Endometrium (tissue), 2 donors: Measurements from ENCODE around the gene MARCKSL1.
"Not testable (repeated sequence)": the region's sequence is repeated elsewhere in the genome, so short reads cannot be mapped to it uniquely, and the experiment has no call there.

Source experiments
- FAIRE-seq: peaks from 2 replicates; lab custom pipeline; 2012; peaks lifted over from hg19 to GRCh38; lab: Jason Lieb, UNC
- donor health status: control.
- donor health status: control.

MARCKSL1 gene, protein sequence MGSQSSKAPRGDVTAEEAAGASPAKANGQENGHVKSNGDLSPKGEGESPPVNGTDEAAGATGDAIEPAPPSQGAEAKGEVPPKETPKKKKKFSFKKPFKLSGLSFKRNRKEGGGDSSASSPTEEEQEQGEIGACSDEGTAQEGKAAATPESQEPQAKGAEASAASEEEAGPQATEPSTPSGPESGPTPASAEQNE

DNA sequence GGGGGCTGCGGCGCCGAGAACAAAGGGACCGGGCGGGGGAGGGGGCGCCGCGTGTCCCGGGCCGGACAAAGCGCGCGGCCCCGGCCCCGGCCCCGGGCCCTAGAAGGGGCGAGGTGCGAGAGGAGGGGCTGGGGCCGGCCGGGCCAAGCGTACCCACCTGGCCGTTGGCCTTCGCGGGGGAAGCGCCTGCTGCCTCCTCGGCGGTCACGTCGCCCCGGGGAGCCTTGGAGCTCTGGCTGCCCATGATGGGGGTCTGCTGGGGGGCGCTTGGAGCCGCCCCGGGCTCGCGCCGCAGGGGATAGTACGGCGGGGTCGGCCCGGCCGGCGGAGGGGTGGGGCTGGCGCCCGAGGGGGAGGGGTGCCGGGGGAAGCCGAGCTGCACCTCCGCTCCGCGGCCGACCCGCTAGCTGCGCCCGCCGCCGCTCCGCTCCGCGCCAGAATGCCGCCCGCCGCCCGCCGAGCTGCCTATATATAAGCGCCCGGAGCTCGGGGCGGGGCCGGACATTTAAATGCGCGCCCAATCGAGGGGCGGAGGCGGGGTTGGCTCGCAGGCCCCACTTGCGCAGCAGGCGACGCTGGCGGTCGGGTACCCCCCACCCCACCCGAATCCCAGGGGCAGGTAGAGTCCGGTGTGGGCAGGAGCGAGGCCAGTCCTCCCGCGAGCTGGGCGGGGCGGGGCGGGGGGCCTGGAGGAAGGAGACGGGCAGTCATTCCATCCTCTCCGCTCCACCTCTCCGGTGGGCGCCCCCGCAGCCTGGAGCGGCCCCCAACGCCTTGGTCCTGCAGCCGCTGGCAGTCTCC is at the start of gene MARCKSL1:
Gene MARCKSL1 (minus strand): TSS at position 444 of the 801 bp plus-strand sequence. CDS start 200 bp downstream, at position 244.
- FAIRE-seq, result no peak

DNA sequence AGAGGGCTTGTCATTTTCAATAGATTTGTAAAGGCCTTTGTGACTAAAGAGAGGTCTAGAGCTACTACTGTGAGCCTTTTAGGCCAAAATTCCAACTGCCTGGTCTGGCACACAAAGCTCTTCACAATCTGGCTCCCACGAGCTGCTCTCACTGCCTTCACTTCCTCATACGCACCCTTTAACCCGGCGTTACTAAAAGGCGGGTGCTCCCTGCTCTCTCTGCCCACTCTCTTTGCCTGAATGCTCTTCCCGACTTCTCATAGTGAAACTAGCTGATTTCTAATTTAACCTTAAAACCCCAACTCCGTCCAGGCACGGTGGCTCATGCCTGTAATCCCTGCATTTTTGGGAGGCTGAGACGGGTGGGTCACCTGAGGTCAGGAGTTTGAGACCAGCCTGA is 44.0 kb upstream of the MARCKSL1 start:
- no peak for FAIRE-seq

DNA sequence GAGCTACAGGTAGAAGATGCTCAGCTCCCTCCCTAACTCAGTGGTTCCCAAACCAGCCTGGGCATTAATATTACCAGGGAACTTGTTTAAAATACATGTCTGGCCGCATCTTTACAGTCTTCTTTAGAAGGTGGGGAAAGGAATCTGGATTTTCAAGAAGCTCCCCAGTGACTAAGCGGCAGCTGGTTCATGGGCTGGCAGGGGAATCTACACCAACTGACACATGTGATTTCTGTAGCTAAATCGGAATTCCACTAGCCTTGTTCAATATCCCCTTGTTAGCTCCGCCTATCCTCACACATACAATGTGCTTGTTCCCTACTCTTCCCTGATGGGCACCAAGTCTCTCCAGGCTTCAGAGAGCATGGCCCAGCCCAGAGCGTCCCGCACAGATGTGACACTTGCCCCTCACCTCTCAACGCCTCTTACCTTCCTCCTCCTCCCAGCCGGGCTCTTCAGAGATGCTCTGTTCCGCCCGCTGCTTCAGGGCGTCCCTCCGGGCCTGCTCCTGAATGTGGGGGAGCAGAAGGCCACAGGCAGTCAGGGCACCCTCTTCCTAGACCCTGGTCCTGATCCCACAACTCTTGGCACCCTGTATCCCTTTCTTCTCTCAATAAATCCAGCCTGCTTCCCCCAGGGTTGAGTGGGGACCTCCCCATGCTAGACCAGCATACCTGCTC is 41.6 kb upstream of the MARCKSL1 start:
- FAIRE-seq, result no peak

DNA sequence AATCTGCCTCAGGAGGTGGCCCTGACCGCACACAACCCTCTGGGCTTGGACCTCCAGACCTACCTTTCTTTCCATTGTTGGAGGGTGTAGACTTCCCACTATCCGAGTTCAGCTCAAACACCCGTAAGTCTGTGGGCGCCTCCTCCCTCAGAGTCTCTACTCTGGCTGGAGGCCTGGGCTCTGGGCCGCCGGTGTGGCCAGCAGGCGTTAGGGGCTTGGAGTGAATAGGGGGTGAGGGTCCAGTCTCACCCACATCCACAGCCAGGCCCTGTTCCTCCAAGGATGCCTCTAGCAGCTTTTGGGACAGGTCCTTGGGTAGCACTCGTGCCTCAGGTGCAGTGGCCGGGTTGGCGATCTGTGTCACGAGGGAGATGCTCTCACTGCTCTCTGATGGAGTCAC is 40.2 kb upstream of the MARCKSL1 start:
- no peak for FAIRE-seq

DNA sequence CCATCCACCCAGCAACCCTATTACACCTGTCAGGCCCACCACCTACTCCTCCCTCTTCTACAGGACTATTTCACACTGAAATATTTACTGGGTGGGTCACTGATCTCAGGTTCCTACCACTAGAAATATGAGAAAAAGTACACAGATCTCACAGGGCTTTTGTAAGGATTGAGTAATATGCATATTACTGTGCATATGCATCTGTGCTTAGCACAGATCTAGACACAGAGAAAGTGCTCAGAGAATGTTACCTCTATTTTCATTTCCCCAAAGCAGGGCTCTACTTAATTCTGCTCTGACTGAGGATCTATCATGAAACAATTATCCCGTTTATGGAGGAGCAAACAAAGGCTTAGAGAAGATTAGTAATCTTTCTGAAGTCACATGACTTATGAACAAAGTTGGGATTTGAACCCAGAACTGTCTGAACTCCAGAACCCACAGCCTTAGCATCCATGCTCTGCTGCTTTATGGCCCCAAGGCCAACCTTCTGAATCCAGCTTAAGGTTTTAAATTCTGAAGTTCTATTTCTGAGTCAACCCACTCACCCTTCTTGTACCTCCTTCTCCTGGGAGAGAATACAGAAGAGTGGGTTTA is 38.1 kb upstream of the MARCKSL1 start:
- no peak for FAIRE-seq

DNA sequence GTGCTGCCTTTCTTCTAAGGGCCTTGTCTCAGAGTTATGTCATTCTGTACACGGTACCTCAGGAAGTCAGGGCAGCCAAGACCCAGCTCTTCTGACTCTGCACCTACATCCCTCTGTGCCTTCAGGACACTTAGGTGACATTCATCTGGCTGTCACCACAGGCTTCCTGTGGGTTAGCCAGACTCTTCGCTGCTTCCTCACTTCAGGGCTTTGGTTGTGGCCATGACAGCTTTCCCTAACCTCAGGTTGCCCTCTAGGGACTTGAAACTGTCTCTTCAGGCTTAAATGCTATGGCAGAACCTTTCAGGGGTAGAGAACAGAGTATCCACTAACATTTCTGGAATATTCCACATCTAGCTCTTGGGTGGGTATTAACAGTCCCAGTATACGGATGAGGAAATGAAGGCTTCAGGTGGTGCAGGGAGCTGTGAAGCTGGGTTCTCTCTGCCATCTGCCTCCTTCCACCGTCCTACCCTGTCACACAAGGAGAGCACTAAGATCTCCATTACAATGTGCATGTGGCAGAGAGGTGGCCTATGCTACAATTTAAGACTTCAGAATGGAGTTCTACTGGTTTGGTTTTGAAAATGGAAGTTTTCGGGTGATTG is 36.2 kb upstream of the MARCKSL1 start:
- no peak for FAIRE-seq

DNA sequence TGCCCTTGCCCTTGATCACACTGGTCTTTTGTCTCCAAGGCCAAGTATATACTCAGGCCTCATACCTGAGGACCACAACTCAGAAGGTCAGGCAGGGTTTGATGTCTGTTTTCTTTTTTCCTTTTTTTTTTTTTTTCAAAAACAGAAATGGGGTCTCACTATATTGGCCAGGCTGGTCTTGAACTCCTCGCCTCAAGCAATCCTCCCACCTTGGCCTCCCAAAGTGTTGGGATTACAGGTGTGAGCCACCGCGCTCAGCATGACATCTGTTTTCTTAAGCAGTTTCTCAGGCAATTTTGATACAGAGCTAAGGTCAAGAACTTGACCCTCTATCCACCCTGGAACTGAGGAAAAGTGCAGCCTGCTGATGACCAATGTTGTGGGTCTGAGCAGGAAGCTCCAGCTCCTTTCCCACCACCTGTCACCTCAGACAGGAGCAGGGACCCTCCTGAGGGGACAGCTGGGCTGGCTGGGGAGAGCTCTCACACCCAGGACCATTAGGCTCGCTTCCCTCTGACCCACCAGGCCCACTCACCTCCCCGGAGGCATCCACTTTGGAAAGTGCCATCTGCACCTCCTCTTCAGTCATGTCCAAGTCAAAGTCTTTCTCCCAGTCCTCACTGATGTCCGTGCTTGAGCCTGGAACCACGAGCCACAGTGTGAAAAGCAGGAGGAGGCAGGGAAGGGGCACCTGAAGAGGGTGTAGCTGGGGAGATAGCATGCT is 32.0 kb upstream of the MARCKSL1 start:
- no peak for FAIRE-seq

DNA sequence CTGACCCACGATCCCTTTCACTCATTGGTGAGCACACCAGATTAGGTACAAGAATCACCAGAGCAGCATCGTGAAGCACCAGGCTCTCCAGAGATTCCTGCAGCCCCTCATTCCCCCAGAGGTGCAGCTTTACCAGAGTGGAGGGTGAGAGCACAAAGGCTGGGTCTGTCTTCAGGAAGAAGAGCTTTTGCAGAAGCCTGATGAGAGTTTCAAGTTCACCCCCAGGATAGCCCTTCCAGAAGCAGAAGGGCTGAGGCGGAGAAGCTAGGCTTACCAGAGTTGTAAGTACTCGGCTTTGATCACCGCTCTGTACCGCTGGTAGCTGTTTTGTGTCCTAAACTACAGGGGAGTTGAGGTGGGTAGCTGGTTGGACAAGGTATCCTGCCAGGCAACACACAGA is 29.4 kb upstream of the MARCKSL1 start:
- FAIRE-seq, result no peak

DNA sequence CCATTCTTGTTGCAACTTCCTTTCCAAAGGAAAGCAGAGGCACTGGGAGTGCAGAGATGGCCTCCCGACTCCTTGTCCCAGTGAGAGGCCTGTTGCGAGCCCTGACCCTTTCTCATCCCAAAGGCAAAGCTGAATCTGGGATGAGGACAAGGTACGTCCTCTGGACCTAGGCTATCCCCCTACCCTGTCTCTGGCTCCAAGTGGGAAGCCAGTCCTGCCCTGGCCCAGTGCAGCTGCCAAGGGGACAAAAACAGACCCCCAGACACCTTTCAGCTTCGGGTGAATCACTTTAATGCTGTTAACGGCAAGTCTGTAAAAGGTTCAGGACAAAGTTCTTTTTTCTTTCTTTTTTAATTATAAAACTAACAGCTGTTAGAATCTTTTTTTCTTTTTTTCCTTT is 28.8 kb upstream of the MARCKSL1 start:
- no peak for FAIRE-seq

DNA sequence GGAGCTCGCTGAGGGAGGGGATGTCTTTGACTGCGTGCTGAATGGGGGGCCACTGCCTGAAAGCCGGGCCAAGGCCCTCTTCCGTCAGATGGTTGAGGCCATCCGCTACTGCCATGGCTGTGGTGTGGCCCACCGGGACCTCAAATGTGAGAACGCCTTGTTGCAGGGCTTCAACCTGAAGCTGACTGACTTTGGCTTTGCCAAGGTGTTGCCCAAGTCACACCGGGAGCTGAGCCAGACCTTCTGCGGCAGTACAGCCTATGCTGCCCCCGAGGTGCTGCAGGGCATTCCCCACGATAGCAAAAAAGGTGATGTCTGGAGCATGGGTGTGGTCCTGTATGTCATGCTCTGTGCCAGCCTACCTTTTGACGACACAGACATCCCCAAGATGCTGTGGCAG is 27.7 kb upstream of the MARCKSL1 start:
- no peak for FAIRE-seq

DNA sequence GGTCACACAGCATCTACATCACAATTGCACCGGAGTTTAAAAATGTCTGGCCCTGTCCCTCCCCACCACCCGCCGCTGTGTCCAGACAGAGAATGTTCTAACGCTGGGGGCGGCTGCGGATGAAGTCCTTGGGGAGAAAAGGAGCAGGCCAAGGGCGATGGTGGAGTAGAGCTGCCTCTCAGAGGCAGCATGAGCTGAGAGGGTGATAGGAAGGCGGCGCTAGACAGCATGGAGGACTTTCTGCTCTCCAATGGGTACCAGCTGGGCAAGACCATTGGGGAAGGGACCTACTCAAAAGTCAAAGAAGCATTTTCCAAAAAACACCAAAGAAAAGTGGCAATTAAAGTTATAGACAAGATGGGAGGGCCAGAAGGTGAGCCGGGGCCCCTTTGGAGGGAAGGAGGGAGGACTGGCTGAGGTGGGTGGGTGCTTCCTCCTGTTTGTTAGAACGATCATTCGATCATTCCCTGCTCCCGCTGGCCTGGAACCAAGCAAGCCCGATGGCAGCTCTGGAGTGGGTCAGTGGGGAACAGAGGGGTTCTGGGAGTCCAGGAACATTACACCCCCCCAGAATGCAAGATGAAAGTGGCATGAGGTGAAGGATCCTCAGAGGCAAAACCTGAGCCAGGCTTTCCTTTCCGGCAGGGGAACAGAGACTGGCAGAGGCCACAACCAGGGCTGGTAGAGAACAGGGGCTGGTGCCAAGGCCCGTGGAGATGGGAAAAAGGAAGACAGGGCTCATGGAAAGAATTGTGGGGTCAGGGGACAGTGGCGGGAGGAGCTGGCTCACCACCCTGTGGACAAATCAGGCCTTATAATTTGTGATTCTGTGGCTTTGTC is 26.7 kb upstream of the MARCKSL1 start, which contains the start of the genes FAM229A and TSSK3:
Gene FAM229A (minus strand): TSS at position 12 of the 840 bp plus-strand sequence. CDS start 394 bp downstream, outside the sequence.
Gene TSSK3 (plus strand): TSS at position 66 of the 840 bp plus-strand sequence. CDS start 163 bp downstream, at position 229.
- FAIRE-seq, result no peak

DNA sequence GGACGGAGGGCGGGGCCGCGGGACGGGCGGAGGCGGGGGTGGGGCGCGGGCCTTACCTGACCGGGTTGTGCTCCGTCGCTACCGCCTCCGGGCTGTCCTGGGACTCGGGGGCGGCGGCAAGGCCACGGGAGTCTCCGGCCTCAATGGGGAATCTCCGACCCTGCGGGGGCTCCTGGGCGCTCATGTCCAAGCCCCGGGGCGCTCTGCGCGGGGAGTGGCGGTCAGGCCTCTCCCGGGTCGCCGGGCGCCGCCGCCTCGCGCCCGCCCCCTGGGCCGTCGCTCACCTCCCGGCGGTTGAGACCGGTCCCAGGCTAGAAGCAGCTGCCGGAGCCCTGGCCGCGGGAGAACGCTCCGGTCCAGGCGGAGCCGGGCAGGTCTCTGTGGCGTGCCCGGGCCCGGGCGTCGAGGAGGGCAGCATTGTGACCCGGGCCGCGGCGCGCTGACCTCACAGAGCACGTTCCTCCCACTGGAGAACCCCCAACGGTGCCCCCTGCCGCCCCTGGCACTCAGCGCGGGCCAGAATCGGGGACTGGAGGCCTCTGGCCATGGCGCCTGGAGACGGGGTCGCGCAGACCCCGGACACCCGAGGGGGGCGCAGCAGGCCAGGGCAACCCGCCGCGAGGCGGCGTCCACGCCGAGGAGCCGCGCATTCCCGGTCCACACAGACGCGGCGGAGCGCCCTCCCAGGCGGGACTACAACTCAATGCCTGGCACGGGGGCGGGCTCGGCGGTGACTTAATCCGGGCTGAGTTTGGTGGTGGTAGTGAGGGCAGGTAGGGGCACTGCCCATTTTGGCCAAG is 25.8 kb upstream of the MARCKSL1 start:
- FAIRE-seq, result no peak

DNA sequence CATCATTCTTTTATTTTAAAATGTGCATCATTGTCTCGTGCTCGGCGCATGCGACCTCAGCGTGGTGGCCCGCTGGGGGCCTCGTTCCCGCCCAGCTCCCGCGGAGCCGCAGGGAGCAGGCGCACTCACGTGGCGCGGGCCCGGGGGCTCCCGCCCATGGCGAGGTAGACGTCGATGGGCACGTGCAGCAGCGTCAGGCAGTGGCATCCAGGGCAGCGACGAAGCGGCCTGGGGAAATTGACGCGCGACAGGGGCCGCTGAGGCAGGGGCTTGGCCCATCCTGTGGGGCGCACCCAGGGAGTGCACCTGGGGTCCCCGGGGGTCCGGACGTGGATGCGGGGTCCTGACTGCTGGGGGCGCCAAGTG is 25.3 kb upstream of the MARCKSL1 start:
- FAIRE-seq, result no peak

DNA sequence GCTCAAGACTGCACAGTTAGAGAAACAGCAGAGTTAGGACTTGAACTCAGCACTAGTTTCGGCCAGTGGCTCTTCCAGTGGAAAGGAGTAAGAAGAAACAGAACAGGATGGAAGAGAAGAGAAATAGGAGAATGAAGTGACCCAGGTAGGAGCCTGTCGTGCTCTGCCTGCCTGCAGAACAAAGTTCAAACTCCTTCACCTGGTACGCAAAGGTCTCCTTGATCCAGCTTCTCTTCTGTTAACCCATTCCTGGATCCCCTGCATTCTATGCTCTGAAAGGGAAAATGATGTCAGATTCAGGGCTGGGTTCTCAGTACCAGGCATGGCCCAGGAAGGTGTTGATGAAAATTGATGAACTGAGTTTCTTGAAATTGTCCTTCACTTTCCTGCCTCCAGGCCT is 22.4 kb upstream of the MARCKSL1 start:
- FAIRE-seq, result no peak

DNA sequence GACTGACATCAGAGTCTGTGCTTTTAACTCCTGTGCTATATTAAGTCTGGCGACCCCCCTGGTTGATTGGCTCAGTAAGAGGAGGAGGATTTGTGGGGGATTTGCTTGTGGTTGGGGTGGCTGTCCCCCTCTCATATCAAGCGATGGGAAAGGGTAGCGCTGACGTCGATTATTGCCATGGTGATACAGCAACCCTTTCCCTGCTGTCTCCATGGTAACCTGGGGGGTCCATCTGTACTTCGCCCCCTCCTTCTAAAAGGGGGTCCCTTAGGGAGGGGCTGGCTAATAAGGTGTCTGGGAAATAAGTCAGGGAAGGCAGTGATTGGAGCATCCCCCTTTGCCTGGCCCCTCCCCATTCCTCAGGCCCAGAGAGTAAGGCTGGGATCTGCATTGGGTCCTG is 21.6 kb upstream of the MARCKSL1 start:
- FAIRE-seq, result no peak

DNA sequence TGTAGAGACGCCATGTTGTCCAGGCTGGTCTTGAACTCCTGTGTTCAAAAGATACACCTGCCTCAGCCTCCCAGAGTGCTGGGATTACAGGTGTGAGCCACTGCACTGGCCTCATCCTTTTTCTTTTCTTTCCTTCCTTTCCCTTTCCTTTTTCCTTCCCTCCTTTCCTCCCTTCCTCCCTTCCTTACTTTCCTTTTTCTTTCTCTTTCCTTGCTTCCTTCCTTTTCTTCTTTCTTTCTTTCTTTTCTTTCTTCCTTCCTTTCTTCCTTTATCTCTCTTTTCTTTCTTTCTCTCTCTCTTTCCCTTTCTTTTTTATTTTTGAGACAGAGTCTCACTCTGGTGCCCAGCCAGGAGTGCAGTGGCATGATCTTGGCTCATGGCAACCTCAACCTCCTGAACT is 20.4 kb upstream of the MARCKSL1 start:
- FAIRE-seq, result no peak

DNA sequence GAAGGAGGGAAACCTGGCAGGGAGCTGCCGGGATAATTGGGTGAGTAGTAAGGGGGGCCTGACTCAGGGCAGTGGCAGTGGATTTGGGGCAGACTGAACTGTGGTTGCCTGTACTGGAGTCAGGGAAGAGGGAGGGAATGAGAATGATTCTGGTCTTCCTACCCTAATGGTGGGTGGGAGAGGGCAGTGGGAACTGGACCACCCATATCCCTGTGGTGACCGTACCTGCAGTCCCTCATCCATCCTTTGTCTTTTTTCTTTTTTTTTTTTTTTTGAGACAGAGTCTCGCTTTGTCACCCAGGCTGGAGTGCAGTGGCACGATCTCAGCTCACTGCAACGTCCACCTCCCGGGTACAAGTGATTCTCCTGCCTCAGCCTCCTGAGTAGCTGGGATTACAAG is 19.7 kb upstream of the MARCKSL1 start:
- not testable (repeated sequence) for FAIRE-seq

DNA sequence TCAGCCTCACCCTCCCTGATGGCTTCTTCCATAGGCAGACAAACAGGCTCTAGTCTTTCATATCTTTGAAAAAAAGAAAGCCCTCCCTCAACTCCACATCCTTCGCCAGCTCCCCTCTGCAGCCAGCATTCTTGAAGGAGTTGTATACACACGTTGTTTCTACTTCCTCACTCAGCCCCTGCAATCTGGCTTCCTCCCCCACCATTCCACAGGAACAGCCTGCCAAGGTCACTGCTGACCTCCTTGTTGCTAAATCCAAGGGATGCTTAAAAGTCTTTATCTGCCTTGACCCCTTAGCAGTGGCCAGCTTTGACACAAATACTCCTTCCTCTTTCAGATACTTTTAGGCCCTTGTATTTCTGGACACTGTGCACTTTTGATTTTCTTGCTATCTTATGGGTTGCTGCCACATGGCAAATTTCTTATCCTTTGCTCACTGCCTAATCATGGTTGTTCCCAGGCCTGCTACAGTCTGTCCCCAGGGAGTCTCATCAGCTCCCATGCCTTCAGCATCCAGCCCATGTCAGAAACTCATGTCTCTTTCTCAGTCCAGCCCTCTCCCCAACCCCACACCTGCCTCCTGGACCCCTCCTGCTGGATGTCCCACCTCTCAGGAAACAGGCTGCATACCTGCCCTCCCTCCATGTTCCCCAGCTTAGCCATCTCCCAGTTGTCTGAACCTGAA is 18.0 kb upstream of the MARCKSL1 start:
- peak; percentile 92 for FAIRE-seq

DNA sequence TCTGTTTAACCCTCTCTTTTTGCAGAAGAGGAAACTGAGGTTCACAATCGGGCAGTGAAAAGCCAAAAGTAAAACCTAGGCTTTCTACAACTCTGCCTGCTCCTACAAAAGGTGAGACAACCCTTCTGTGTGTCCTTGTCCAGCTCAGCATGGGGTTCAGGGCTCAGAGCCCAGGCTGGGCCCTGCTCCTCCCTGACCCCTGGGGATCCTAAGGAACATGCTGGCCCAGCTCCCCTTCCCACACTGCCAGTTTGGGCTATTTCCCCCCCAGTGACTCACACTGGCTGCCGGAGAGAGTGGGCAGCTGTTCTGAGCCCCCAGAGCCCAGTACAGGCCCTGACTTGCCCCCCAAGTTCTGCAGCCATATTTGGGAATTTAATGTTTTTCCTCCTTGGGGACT is 17.4 kb upstream of the MARCKSL1 start:
- no peak for FAIRE-seq
